ENCODE results near the gene MT1F. TPM values are rescaled to one million over a fixed set of nuclear protein-coding genes. Genes with fewer than 3 reads are reported as not detected.

The MT1F gene
- total and polyA plus RNA-seq, 10 of the 15 experiments (the other 5 are each of a cell fraction or from before 2014, with no cell fraction given): 0.28 to 2.5 (median 1.1) TPM; not detected in 1

GRCh38 chr16:56635441-56635967 lies 22.3 kb upstream of the MT1F start:
- no peak for TF ChIP-seq PML (IDR thresholded peaks at IDR 0.05; ENCODE audit: low read length)
- TF ChIP-seq IKZF1 (conservative IDR thresholded peaks at IDR 0.05): no peak
- no peak for TF ChIP-seq FOXM1 (IDR thresholded peaks at IDR 0.05; ENCODE audit: low read depth, low read length)
- TF ChIP-seq MAX (IDR thresholded peaks at IDR 0.05; ENCODE audit: low read depth, low read length): no peak
- TF ChIP-seq RBBP5 (conservative IDR thresholded peaks at IDR 0.05): no peak
- no peak for TF ChIP-seq ZNF384 (IDR thresholded peaks at IDR 0.05; ENCODE audit: borderline replicate concordance, low read depth, low read length)
- no peak for TF ChIP-seq SP1 (IDR thresholded peaks at IDR 0.05; ENCODE audit: low read depth, low read length)
- TF ChIP-seq CHD2 (IDR thresholded peaks at IDR 0.05; ENCODE audit: borderline replicate concordance, low read depth, low read length): no peak
- no peak for TF ChIP-seq HDGF (IDR thresholded peaks at IDR 0.05)
- no peak for TF ChIP-seq POLR2AphosphoS5 (IDR thresholded peaks at IDR 0.05; ENCODE audit: low read length)
- no peak for TF ChIP-seq USF1 (IDR thresholded peaks at IDR 0.05; ENCODE audit: borderline replicate concordance, extremely low read length, insufficient read depth, low read depth, low read length)
- TF ChIP-seq E2F8 (IDR thresholded peaks at IDR 0.05; ENCODE audit: low read depth, partially characterized antibody): no peak
- in situ Hi-C loops (cut with MboI): no loop called here
- Histone ChIP-seq H2AFZ (ENCODE audit: control insufficient read depth, low read depth, low read length) (no peak overlapping the region), H3K9me3 (replicated peaks; ENCODE audit: control insufficient read depth, insufficient read depth, low read length) (no peaks in the 10 kb centered on the region), H3K27ac (ENCODE audit: control insufficient read depth, insufficient read depth) (no peak overlapping the region), H3K4me1 (ENCODE audit: control insufficient read depth, insufficient read depth, low read length) (peaks cover 2% of the 10 kb centered on the region; the same call in 1 of the 2 replicates), H3K4me3 (no peak overlapping the region), H3K27me3 (replicated peaks in 1 of 2; ENCODE audit: control insufficient read depth in 2 of 2, insufficient read depth in 2 of 2, low read length in 1 of 2) (peaks cover 24% of the 10 kb centered on the region in 2 experiments), H3K36me3 (ENCODE audit: control insufficient read depth in 2 of 2, insufficient read depth in 2 of 2, low read length in 1 of 2) (no peaks in the 10 kb centered on the region), H3K79me2 (ENCODE audit: control insufficient read depth, insufficient read depth, low read length) (no peaks in the 10 kb centered on the region), H3K4me2 (ENCODE audit: control insufficient read depth, insufficient read depth) (no peak overlapping the region), H4K20me1 (ENCODE audit: control insufficient read depth, insufficient read depth) (no peaks in the 10 kb centered on the region), H3K9ac (ENCODE audit: control insufficient read depth, insufficient read depth, low read length) (no peak overlapping the region)
- DNase-seq (ENCODE audit: low read depth, low spot score) (no peak), FAIRE-seq (no peak), ATAC-seq (no peak)
- ChIA-PET CTCF (no interaction called here), RAD21 (ENCODE audit: unreplicated experiment) (no interaction called here), POLR2A (no interaction called here), SMC1A (ENCODE audit: uncharacterized antibody, unreplicated experiment) (no interaction called here)
- intact Hi-C loops (cut with micrococcal nuclease; ENCODE audit: unreplicated experiment): no loop called here
- BruUV-seq (replicated peaks): no TSS peak
- WGBS (ENCODE audit: insufficient coverage, insufficient replicate concordance, low lambda C conversion rate, missing lambda C conversion rate): 32% methylated on average over 24 of the region's 40 CpGs

Data from GM12878 (cell line).